H1 (cell line): ENCODE data around the gene PLAC9. TPM values are rescaled to one million over a fixed set of nuclear protein-coding genes. Genes with fewer than 3 reads are reported as not detected.

Experiments used
- CTCF ChIA-PET: fragments of 300-600 bp; sonication (Branson Sonifier 250); formaldehyde crosslinking; loops from one replicate; lab custom pipeline; 2021; ENCODE audit not compliant: partially characterized antibody; lab: Charles Lee
- POLR2A ChIA-PET: fragments of 300-600 bp; sonication (Branson Sonifier 250); formaldehyde crosslinking; loops from one replicate; lab custom pipeline; 2021; ENCODE audit warnings: inconsistent platforms; ENCODE audit not compliant: partially characterized antibody; lab: Charles Lee
- DNase-seq, 2 experiments: peaks; one replicate each; pipeline versions ENCODE4 v3.0.0 to v3.0.0-alpha.2; 2010 to 2022; ENCODE audit warnings: low spot score in 2 of 2, low read depth in 1 of 2, mixed read lengths in 1 of 2
- FAIRE-seq: peaks from 2 replicates; lab custom pipeline; 2011; peaks lifted over from hg19 to GRCh38; lab: Jason Lieb, UNC
- H2AFZ ChIP-seq: 2 replicates; pipeline ENCODE4 v1.8.1; 2012; ENCODE audit warnings: low read length, inconsistent platforms
- H2AK5ac ChIP-seq: 2 replicates; pipeline ENCODE4 v1.6.1; 2013; ENCODE audit warnings: low read depth, low read length
- H2BK120ac ChIP-seq: replicated peaks from 2 replicates; pipeline ENCODE3; 2013; ENCODE audit warnings: low read depth, low read length, inconsistent platforms
- H2BK12ac ChIP-seq: 2 replicates; pipeline ENCODE4 v1.6.1; 2013; ENCODE audit warnings: low read depth, low read length
- H2BK15ac ChIP-seq: 2 replicates; pipeline ENCODE4 v1.6.1; 2013; ENCODE audit warnings: low read length
- H2BK20ac ChIP-seq: 2 replicates; pipeline ENCODE4 v1.6.1; 2013; ENCODE audit warnings: low read length
- H2BK5ac ChIP-seq: 2 replicates; pipeline ENCODE4 v1.6.1; 2013; ENCODE audit warnings: low read depth, low read length
- H3K14ac ChIP-seq: 2 replicates; pipeline ENCODE4 v1.6.1; 2013; ENCODE audit warnings: inconsistent platforms; ENCODE audit not compliant: insufficient read length
- H3K18ac ChIP-seq: 2 replicates; pipeline ENCODE4 v1.6.1; 2013; ENCODE audit warnings: low read length; ENCODE audit errors: extremely low read depth
- H3K23ac ChIP-seq: 2 replicates; pipeline ENCODE4 v1.6.1; 2013; ENCODE audit warnings: inconsistent platforms; ENCODE audit not compliant: insufficient read length
- H3K23me2 ChIP-seq: 2 replicates; pipeline ENCODE4 v1.6.1; 2013; ENCODE audit warnings: low read depth, low read length
- H3K27ac ChIP-seq: 2 replicates; pipeline ENCODE4 v1.6.1; 2011; ENCODE audit warnings: low read depth, low read length, inconsistent platforms
- H3K27me3 ChIP-seq, 4 experiments: replicated peaks in 1 of 4; 1 replicate in 1 of 4; 2 replicates in 3 of 4; pipeline versions ENCODE4 v1.6.1 to v1.8.1; 2011 to 2013; ENCODE audit warnings: low read length in 3 of 4, mild to moderate bottlenecking in 3 of 4, inconsistent platforms in 2 of 4, mixed read lengths in 2 of 4, moderate library complexity in 1 of 4; ENCODE audit not compliant: control insufficient read depth in 3 of 4, insufficient read depth in 3 of 4; ENCODE audit errors: extremely low read depth in 1 of 4
- H3K36me3 ChIP-seq, 4 experiments: 2 replicates each; pipeline versions ENCODE4 v1.6.1 to v1.8.1; 2011 to 2013; ENCODE audit warnings: mild to moderate bottlenecking in 4 of 4, low read length in 3 of 4, moderate library complexity in 2 of 4, control low read depth in 1 of 4, inconsistent platforms in 1 of 4; ENCODE audit not compliant: insufficient read depth in 4 of 4, control insufficient read depth in 2 of 4
- H3K4ac ChIP-seq: replicated peaks from 2 replicates; pipeline ENCODE3; 2013; ENCODE audit warnings: low read length, low read depth, mixed read lengths, inconsistent platforms; ENCODE audit not compliant: insufficient read length
- H3K4me1 ChIP-seq, 4 experiments: replicated peaks in 1 of 4; 1 replicate in 1 of 4; 2 replicates in 3 of 4; pipeline versions ENCODE4 v1.6.1 to v1.8.1; 2011 to 2013; ENCODE audit warnings: low read length in 3 of 4, inconsistent platforms in 2 of 4, mixed read lengths in 1 of 4; ENCODE audit not compliant: insufficient read depth in 4 of 4, control insufficient read depth in 3 of 4
- H3K4me2 ChIP-seq, 2 experiments: 2 replicates each; pipeline versions ENCODE4 v1.6.1 to v1.8.1; 2011 to 2013; ENCODE audit warnings: low read depth in 2 of 2, low read length in 2 of 2, control low read depth in 1 of 2, inconsistent platforms in 1 of 2, mild to moderate bottlenecking in 1 of 2; ENCODE audit not compliant: insufficient read depth in 1 of 2
- H3K4me3 ChIP-seq, 4 experiments: fragments of 200-600, 300-600 bp in 1 of 4; sonication (generic), shearing (Covaris generic), sonication (Bioruptor Twin) in 1 of 4; 2 replicates each; pipeline versions ENCODE4 v1.5.1 to v1.8.1; 2011 to 2016; ENCODE audit warnings: low read length in 4 of 4, low read depth in 3 of 4, control low read depth in 2 of 4, inconsistent platforms in 2 of 4, mild to moderate bottlenecking in 2 of 4, mixed read lengths in 1 of 4, moderate library complexity in 1 of 4; ENCODE audit not compliant: insufficient read depth in 2 of 4; ENCODE audit errors: extremely low read depth in 1 of 4
- H3K56ac ChIP-seq: replicated peaks from 2 replicates; pipeline ENCODE3; 2013; ENCODE audit warnings: low read depth, mild to moderate bottlenecking, mixed read lengths, low read length, inconsistent platforms; ENCODE audit not compliant: insufficient read length
- H3K79me1 ChIP-seq: 2 replicates; pipeline ENCODE4 v1.6.1; 2013; ENCODE audit warnings: low read depth, low read length, control low read depth
- H3K79me2 ChIP-seq, 2 experiments: 2 replicates each; pipeline versions ENCODE4 v1.6.1 to v1.8.1; 2012 to 2013; ENCODE audit warnings: low read length in 2 of 2, mild to moderate bottlenecking in 2 of 2, inconsistent platforms in 1 of 2; ENCODE audit not compliant: insufficient read depth in 2 of 2, control insufficient read depth in 1 of 2
- H3K9ac ChIP-seq, 4 experiments: replicated peaks in 1 of 4; 1 replicate in 1 of 4; 2 replicates in 3 of 4; pipeline versions ENCODE4 v1.6.1 to v1.8.1; 2011 to 2013; ENCODE audit warnings: low read depth in 3 of 4, low read length in 3 of 4, control low read depth in 2 of 4, mild to moderate bottlenecking in 2 of 4, moderate library complexity in 2 of 4, inconsistent platforms in 1 of 4; ENCODE audit errors: extremely low read depth in 1 of 4
- H3K9me3 ChIP-seq, 2 experiments: 2 replicates each; pipeline versions ENCODE4 v1.6.1 to v1.8.1; 2012 to 2013; ENCODE audit warnings: mild to moderate bottlenecking in 2 of 2, moderate library complexity in 2 of 2, control low read depth in 1 of 2, inconsistent platforms in 1 of 2, low read depth in 1 of 2, low read length in 1 of 2, mixed read lengths in 1 of 2; ENCODE audit not compliant: insufficient read depth in 2 of 2
- H4K20me1 ChIP-seq, 2 experiments: replicated peaks in 1 of 2; 2 replicates each; pipeline versions ENCODE3 to v1.8.1; 2011 to 2013; ENCODE audit warnings: inconsistent platforms in 2 of 2, low read length in 2 of 2, mild to moderate bottlenecking in 1 of 2; ENCODE audit not compliant: insufficient read depth in 2 of 2, control insufficient read depth in 1 of 2
- H4K5ac ChIP-seq: 2 replicates; pipeline ENCODE4 v1.6.1; 2013; ENCODE audit warnings: low read length, low read depth, mixed read lengths, inconsistent platforms; ENCODE audit not compliant: insufficient read length
- H4K8ac ChIP-seq: 2 replicates; pipeline ENCODE4 v1.8.0; 2013; ENCODE audit warnings: mild to moderate bottlenecking, moderate library complexity, low read length, inconsistent platforms; ENCODE audit not compliant: insufficient read depth; ENCODE audit errors: extremely low read depth
- H4K91ac ChIP-seq: replicated peaks from 2 replicates; pipeline ENCODE3; 2013; ENCODE audit warnings: low read length, mixed read lengths, inconsistent platforms; ENCODE audit not compliant: insufficient read length
- CHD2 ChIP-seq: IDR thresholded peaks from 2 replicates; pipeline ENCODE4 v1.6.1; 2012; ENCODE audit warnings: low read length, improper control_type of control experiment
- CTCF ChIP-seq, 3 experiments: IDR thresholded peaks; 1 replicate in 2 of 3; 2 replicates in 1 of 3; pipeline versions ENCODE4 v1.5.1 to v1.6.1; 2011; ENCODE audit warnings: low read length in 3 of 3, mild to moderate bottlenecking in 3 of 3, inconsistent platforms in 2 of 3, low read depth in 1 of 3, moderate library complexity in 1 of 3; ENCODE audit not compliant: insufficient read depth in 1 of 3; ENCODE audit errors: control extremely low read depth in 1 of 3
- PHF8 ChIP-seq: fragments of 200-600 bp; sonication (generic); conservative IDR thresholded peaks from 2 replicates; pipeline ENCODE4 v1.7.1; 2012; ENCODE audit warnings: low read depth, mild to moderate bottlenecking, inconsistent platforms, low read length, moderate library complexity
- YY1 ChIP-seq: IDR thresholded peaks from 2 replicates; pipeline ENCODE4 v1.6.1; 2011; ENCODE audit warnings: low read depth, mild to moderate bottlenecking, low read length
- WGBS, 2 experiments: shearing (Covaris generic) in 1 of 2; methylation state at CpG; one replicate each; pipeline versions ENCODE4 v1.1.6 to v1.1.7; 2013 to 2015; ENCODE audit warnings: low lambda C conversion rate in 2 of 2, mixed read lengths in 2 of 2, inconsistent platforms in 1 of 2, low coverage in 1 of 2, missing lambda C conversion rate in 1 of 2; ENCODE audit not compliant: insufficient replicate concordance in 2 of 2, insufficient coverage in 1 of 2, insufficient read length in 1 of 2; ENCODE audit errors: extremely low coverage in 1 of 2, missing lambda C conversion rate in 1 of 2; 5-methylcytosine and 5-hydroxymethylcytosine counted together
- polyA plus RNA-seq, 7 experiments: library from polyadenylated mRNA; depleted of rRNA in 3 of 7; stranded (reverse) in 5 of 7; unstranded in 2 of 7; fragments of >200 nt in 5 of 7; fragments of 200-250 nt in 2 of 7; gene quantifications; 1 replicate in 5 of 7; 2 replicates in 1 of 7; 4 replicates in 1 of 7; pipeline versions ENCODE4 v1.2.1 to v1.2.3, GENCODE V29; 2011 to 2013; ENCODE audit warnings: missing spikeins in 2 of 7, mixed read lengths in 2 of 7
- total RNA-seq: library from RNA; stranded (reverse); fragmentation: NEBNext Ultra II Directional; extraction: Animal tissue kit (Norgen Biotek cat#: 25700); gene quantifications from 2 replicates; pipeline ENCODE4 v1.2.1, GENCODE V29; 2021

Gene PLAC9
- total and polyA plus RNA-seq, 2 of the 8 experiments (the other 6 are each of a cell fraction or from before 2014, with no cell fraction given) = 8.4 to 16.7 TPM

GRCh38 chr10:80144696-80145131 lies 12.2 kb downstream of the PLAC9 start:
- H2BK120ac ChIP-seq = no peak overlapping the region
- DNase-seq = no peak
- 83% methylated on average over 10 of the region's 12 CpGs; no CpG with 5 or more reads in 1 of the 2 experiments for WGBS, 2 experiments
- no peaks in the 10 kb centered on the region for H4K20me1 ChIP-seq
- H3K4me3 ChIP-seq = no peak overlapping the region
- TF ChIP-seq CTCF (IDR thresholded peaks at IDR 0.05; ENCODE audit: control extremely low read depth in 1 of 3, insufficient read depth in 1 of 3, low read depth in 1 of 3, low read length in 3 of 3) (no peak), PHF8 (no peak), YY1 (no peak), CHD2 (no peak)
- TF ChIP-seq, all 59 proteins: peak for 0
- no peaks in the 10 kb centered on the region for H3K23me2 ChIP-seq
- no peaks in the 10 kb centered on the region; a peak in 1 of 8 replicates for H3K36me3 ChIP-seq
- no peaks in the 10 kb centered on the region for H3K79me2 ChIP-seq
- POLR2A ChIA-PET = interaction anchor here (0.8 to 1.8 kb wide), 3 partner anchors 9 to 78 kb away, joined by 3 read pairs; no protein-coding TSS in a partner anchor
- H3K4ac ChIP-seq = no peak overlapping the region
- H3K9me3 ChIP-seq = no peaks in the 10 kb centered on the region
- H3K27me3 ChIP-seq = no peaks in the 10 kb centered on the region
- H2BK15ac ChIP-seq = no peak overlapping the region
- H2BK5ac ChIP-seq = no peak overlapping the region
- no peak overlapping the region for H4K5ac ChIP-seq
- no peak overlapping the region for H2AK5ac ChIP-seq
- no peak overlapping the region for H3K9ac ChIP-seq
- no peak overlapping the region for H4K8ac ChIP-seq
- no peak for FAIRE-seq
- no peak overlapping the region for H4K91ac ChIP-seq
- no peak overlapping the region for H3K18ac ChIP-seq
- no peak overlapping the region for H2AFZ ChIP-seq
- H2BK12ac ChIP-seq = no peak overlapping the region
- no peak overlapping the region for H3K27ac ChIP-seq
- no peaks in the 10 kb centered on the region for H3K79me1 ChIP-seq
- no peak overlapping the region for H3K56ac ChIP-seq
- H2BK20ac ChIP-seq = no peak overlapping the region
- H3K4me2 ChIP-seq = no peak overlapping the region
- no peak overlapping the region for H3K23ac ChIP-seq
- CTCF ChIA-PET = interaction anchor here (0.8 to 6.6 kb wide), 30 partner anchors 7 to 765 kb away, joined by 3 to 75 read pairs (median 8); partner anchors contain the start of gene PLAC9
- H3K14ac ChIP-seq = no peak overlapping the region
- H3K4me1 ChIP-seq = peaks cover 0 to 3% (median 0%) of the 10 kb centered on the region in 4 experiments; a peak in 1 of 7 replicates
